Astrocyte of the hippocampus (primary cell): ENCODE measurements around the gene POU2AF2.
"Not testable (repeated sequence)": the region's sequence is repeated elsewhere in the genome, so short reads cannot be mapped to it uniquely, and the experiment has no call there.

ENCODE experiments used
- DNase-seq: peaks from one replicate; pipeline ENCODE4 v3.0.0; 2011; ENCODE audit warnings: low read depth, low spot score

Gene POU2AF2

DNA sequence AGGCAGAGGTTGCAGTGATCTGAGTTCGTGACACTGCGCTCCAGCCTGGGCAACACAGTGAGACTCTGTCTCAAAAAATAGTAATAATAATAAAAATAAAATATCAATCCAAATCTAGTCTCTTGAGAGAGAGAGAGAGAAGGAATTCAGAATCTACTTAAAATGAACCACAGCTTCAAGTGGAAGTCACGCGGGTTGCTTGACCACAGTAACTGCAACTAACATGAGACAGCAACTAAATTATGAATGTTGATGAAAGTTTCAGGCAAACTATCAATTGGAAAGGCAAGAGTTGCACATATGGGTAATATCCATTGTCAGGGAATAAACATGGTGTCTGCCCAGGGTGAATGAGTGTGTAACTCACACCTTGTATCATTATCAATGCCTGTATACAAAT is 12.5 kb downstream of the POU2AF2 start:
- no peak for DNase-seq

DNA sequence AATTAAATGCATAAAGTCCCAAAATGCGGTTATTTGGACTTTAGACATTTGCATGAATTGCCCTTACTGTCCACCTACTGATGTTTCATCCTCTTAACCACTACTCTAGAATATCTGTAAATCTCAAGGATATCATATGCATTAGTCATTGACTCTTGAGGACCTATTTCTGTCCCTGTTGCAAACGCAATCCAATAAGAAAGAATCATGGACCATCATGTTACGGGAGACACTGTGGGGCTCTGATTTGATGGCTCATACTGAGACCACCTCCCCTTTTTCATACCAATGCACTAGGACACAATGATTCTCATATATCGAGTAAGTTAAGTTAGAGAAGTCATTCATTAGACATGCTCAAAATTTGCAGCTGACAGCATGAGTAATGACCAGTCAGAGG is 14.4 kb downstream of the POU2AF2 start:
- DNase-seq = no peak

DNA sequence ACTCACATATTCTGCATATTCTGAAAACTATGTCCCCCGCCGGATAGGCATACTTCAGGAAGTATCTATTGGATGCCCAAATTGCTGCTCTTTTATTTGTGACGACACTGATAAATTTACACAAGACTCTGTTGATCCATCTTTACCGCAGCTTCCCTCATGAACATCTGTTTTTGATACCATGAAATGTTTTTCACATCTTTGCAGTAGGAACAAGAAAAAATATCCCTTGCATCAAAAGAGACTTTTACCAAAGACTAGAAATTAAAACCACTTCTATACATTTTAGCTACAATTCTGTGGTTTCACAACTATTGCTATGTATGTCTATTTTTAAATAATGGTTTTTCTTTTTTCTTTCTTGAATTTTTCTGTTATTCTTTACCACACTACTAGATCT is 15.3 kb downstream of the POU2AF2 start:
- no peak for DNase-seq

DNA sequence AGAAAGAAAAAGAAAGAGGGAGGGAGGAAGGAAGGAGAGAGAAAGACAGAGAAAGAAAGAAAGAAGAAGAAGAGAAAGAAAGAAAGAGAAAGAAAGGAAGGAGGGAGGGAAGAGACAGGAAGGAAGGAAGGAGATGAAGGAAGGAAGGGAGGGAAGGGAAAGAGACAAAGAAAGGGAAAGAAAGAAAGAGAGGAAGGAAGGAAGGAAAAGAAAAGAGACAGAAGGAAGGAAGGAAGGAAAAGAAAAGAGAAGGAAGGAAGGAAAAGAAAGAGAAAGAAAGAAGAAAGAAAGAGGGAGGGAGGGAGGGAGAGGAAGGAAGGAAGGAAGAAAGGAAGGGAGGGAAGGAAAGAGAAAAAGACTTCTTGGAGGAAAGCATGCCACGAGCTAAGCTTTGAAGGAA is 19.1 kb downstream of the POU2AF2 start:
- no peak for DNase-seq

DNA sequence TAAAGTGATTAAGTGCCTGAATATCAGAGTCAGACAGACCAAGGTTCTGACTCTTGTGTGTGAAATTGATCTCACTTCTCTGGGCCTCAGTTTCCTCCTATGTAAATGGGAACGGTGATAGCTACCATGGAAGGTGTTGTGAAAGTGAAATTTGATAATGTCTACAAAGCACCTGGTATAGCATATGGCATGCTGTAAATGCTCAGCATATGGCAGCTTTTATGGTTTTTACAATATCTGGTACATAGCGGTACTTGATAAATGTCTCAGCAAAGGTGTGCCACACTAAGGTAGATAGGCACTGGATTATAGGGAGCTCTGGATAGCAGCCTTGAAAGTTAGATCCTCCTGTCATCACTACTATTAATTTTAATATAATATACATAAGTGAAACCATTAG is 19.9 kb downstream of the POU2AF2 start:
- DNase-seq = no peak

DNA sequence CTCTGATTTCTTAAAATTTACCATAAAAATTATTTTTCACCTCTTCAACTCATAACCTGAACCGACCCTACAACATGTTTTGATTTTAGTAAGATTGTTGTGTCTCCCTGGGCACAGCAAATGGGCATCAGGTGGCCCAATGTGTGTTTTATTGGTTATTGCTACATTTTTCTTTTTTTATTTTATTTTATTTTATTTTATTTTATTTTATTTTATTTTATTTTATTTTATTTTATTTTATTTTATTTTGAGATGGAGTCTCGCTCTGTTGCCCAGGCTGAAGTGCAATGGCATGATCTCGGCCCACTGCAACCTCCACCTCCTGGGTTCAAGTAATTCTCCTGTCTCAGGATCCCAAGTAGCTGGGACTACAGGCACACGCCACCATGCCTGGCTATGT is 22.8 kb downstream of the POU2AF2 start:
- DNase-seq = not testable (repeated sequence)

DNA sequence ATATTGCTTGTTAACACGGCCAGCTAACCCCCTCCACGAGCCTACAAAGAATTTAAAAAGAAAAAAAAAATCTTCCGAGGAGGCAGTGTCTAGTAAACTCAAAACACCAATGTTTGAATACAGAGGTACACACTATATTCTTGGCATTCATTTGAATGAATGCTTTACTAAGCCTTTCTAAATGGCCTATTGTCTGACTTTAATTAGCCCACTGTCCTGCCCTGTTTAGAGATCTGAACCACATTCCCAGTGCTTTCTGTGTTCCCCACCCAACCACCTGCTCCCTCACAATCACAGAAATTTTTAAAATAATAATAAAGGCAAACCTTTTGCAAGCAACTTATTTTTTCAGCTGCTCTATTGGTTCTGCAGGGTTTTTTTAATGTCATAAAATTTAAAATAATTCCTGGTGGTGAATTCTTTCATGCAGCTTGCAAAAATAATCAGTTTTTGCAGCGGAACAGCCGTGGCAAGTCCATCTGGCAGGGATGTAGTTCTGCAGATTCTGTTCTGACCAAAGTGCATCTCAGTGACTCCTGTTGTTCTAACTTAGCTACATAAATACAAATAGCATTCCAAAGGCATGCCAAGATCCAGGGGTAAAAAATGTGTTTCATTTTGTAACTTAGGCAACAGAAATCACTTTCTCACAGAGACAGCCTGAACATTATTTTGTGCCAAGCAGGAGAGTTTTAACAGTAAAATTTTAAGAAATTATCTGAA is 23.8 kb downstream of the POU2AF2 start:
- DNase-seq = no peak

DNA sequence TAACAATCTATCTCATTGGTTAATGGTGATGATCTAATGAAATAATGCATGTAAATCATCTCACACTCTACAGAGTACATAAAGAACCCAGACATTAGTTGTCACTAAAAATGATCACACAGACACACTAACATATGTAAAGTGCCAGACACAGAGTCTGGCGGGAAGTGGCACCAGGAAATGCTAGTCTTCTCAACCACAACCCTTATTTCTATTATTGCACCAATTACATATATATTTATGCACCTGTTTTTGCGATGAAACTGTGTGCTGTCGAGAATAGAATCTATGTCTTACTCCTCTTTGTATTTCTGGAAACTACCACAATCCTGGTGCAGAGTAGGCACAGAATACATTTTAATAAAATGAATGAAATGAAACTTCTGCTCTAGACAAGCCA is 26.9 kb downstream of the POU2AF2 start:
- DNase-seq = no peak

DNA sequence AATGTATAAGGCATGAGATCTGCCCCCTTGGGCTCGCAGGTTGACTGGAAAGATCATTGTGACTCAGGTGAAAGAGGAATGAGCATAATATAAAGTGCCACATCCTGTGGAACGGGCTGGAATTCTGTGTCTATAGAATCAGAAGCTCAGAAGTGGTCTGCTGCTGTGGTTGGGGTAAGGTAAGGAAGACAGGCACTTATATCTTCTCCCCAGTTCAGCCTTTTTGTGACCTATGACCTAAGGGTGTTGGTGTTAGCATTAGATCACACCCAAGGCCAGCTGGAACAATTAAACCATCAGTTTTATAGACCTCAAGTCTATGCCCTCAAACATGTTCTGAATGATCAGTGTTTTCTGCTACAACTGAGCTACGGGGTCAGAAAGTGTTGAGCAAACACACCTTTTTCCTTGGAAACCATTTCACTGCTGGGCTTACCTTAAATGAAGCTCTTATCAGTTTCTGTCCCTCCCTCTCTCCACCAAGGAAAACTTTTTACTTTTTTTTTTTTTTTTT is 37.1 kb downstream of the POU2AF2 start:
- DNase-seq = no peak

DNA sequence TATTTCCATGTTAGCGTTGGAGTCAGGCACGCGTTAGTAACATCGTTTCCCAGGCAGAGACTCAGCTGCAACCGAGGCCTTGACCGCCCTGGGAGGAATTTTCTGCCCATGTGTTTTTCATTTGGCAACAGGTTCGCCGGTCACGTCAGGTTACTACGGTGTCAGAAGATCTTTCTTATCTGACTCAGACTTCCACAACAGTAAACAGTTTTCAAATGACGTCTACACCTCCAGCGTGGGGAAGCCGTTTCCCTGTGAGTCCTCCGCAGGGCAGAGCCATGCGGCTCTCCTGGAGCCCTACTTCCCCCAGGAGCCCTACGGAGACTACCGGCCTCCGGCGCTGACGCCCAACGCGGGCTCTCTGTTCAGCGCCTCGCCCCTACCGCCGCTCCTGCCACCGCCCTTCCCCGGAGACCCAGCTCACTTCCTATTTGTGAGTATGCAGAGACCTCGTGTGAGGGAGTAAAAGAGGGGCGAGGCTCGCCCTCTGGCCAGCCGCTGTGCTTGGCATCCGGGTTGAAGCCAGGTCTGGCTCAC is 38.5 kb downstream of the POU2AF2 start:
- no peak for DNase-seq

DNA sequence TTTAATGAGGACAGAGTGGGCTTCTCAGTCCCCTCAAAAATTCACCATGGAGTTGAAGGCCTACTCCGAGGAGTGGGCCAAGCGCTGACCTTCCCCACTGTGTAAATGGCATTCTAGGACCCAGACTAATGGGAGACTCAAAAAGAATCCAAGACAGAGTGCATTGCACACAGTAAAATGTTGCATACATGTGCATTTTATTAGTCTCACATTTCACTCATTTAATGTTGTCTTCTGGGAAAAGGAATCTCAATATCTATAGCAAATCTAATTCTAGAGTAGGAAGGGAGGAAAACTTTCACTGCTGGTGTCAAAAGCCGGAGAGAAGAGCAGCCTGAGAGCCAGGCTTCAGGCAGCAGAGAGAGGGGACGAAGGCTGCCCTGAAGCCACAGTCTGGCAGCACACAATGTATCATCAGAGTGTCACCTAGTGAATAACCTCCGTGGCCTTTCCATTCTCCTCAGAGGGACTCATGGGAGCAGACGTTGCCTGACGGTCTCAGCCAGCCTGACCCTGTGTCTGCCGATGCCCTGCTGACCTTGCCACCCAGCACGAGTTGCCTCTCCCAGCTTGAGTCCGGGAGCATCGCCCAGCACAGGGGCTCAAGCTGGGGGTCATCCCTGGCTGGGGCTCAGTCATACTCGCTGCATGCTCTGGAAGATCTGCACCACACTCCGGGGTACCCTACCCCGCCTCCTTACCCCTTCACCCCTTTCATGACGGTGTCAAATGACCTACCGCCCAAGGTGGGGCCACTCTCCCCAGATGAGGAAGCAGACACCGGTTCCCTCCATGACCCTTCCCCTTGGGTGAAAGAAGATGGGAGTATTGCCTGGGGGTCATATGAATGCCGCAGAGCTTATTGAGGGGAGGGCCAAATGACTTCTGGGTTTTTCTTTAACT is 39.9 kb downstream of the POU2AF2 start:
- DNase-seq = no peak

DNA sequence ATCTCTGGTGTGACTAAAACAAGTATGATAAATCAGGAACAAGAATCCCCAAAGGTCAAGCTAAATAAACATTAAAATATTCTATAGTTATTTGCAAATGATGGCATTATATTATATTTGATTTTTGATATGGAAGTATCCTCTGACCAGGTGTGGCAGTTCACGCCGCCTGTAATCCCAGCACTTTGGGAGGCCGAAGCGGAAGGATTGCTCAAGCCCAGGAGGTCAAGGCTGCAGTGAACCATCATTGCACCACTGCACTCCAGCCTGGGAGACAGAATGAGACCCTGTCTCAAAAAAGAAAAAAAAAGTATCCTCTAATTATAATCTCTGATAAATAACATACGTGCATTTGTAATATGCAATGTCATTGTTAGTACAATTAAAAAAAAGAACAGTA is 46.2 kb downstream of the POU2AF2 start:
- no peak for DNase-seq

DNA sequence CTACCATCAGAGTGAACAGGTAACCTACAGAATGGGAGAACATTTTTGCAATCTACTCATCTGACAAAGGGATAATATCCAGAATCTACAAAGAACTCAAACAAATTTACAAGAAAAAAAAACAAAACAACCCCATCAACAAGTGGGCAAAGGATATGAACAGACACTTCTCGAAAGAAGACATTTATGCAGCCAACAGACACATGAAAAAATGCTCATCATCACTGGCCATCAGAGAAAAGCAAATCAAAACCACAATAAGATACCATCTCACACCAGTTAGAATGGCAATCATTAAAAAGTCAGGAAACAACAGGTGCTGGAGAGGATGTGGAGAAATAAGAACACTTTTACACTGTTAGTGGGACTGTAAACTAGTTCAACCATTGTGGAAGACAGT is 46.9 kb downstream of the POU2AF2 start:
- not testable (repeated sequence) for DNase-seq

DNA sequence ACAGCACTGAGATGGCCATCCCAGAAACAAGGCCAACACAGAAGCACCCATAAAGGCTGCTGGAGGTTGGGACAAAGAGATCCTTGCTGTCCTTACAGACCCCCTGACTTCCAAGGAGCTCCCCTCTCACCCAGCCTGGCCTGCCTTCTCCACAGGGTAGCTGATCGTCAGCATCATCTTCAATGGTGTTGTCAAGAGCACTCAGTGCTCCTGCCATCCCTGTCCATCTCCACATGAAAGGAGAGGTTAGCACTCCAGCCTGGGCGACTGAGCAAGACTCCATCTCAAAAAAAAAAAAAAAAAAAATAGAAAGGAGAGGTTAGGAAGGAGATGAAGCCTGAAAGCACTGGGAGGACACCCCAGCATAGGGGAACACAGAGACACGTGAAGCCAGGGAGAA is 50.7 kb downstream of the POU2AF2 start:
- DNase-seq = no peak

DNA sequence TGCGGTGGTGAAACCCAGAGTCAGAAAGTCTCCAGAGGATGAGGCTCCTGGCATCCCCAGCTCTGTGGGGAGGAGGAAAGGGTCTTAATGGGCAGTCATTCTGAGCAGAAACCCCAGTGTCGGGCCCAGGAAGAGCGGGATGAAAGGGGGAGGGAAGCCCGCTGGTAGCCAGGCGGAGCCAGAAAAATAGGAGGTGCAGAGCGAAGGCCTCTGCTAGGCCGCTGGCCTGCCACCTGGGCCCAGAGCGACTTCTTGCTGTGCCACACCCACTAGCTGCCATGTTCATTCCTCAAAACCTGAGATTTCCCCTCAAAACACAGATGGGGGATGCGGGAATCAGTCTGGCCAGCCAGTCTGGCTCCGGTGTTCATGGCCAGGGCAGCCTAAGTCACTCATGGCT is 52.2 kb downstream of the POU2AF2 start:
- DNase-seq = no peak

DNA sequence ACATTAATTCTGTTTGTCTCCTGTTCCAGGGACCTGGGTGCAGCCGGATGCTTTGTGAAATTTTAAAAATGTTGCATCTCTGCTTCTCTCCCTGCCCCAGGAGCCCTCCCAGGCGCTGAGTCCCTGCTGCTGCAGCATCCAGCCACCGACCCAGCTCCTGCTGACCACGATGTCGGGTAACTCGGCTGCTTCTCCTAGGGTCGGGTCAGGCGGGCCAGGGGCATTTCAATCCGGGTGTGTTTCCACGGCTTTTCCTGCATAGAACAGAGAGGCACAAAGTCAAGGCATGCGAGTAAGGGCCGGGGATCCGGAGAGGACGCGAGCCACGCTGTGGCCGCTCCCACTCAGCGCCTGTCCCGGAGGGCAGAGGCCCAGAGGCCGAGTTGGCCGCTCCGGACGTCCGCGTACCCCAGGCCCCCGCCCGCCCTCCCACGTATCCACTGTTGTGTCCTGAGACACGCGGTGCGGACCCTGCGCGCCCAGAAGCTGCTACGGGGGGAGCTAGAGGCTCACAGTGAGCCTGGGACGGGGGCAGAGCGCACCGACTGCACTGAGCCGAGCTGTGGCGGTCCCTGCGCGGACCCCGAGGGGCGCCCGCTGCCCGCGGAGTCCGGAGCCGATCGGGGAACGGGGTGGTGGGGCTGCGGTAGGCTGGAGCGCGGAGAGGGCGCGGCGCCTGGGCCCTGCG is 53.0 kb downstream of the POU2AF2 start, which contains the start of gene POU2AF3:
Gene POU2AF3 (plus strand): TSS at position 134 of the 688 bp plus-strand sequence. CDS start 36 bp downstream, at position 170.
- DNase-seq = peak; percentile 11

DNA sequence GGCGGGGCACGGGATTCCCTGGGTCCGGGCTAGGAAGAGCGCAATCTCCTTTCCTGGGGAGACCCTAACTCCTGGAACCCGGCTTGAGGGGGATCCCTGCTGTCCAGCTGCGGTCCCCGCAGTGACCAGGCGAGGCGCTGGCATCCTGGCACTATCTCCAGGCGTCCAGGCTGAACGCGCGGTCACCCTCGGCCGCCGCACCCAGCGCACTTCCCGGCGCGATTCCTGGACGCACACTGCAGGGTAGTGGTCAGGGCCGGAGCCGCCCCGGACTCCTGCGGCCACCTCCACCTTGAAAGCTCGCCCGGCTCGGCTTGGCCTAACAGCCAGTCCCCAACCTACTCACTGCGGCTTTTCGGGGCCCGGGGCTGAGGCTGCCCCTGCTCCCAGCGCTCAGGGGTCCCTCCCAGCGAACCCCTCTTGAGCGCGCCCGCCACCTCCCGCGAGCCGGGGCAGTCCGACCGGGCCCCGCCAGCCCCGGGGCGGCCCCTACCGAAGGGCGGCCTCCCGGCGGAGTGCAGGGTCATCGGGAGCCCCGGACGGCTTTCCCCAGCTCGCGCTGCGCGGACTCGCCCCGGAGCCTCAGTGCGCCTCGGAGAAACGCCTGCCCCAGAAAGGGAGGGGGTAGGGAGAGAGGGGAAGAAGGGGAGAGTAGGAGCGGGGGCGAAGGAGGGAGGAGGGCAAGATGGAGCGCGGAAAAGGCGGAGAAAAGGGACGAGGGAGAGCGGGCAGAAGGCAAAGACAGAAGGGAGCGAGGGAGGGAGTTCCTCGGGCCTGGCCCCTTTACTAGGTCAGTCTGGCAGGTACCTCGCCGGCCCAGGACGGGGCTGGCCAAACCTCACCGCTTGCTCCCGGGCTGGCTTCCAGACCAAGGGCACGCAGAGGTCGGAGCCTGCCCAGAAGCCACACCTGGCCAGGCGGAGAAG is 53.8 kb downstream of the POU2AF2 start:
- DNase-seq = peak; percentile 76

DNA sequence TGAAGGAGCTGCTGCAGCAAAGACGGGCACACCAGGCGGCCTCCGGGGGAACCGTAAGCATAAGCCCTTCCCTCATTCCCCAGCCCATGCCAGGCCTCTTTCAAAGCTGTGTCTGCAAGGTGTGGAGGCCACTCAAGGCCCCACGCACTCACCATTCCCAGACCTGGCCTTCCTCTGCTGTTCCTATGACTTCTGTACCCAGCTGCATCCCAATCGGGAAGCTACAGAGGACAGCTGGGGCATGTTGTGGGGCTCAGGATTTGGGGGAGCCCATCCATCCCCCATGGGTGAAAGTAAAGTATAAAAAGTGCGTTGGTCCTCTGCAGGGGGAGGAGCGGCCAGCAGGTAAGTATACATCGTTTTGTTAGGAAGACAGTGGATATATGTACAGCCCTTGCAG is 55.0 kb downstream of the POU2AF2 start:
- no peak for DNase-seq

DNA sequence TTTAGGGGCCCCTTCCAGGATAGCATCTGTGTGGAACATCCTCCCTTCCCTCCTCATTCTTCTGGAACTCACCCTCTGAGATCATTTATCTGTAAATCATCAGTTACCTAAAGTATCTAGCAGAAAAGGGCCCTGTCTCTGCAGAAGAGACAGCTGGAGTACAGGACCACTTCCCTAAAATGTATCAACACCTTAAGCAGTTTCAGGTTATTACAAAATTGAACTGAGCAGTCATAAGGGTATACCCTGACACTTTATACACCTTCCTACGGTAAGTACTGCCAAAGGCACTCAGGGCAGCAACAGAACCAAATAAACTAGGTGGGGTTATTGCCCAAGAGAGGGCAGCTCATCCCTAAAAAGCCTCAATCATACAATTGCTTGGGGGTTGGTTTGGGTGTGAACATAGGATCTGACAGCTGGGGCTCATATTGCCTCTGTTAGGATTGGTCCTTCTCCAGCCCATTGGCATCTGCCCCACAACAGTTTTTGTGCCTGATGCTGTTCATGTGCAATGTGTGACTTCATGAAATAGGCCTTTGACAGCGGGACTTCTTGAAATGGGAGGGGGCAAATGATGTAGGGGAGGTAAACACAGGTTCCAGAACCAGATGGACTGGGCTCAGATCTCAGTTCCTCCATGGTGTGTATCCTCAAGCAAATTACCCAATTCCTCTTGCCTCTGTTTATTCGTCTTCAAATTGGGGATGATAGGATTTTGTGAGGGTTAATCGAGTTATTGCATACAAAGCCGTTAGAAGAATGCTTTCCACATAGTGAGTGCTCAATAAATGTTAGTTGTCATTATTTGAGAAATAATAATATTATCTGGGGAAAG is 55.7 kb downstream of the POU2AF2 start:
- DNase-seq = no peak

DNA sequence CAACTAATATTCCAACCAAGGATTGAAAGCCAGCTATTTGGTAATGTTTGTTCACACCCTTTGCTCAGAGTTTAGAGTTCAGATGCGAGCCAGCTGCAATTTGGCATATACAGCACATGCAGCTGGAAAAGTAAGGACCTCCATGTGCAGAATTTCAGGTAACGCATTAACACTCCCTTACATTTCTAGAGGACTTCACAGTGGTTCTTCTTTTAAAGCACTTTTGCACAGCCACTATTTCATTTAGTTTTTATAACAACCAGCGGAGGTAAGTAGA is 56.3 kb downstream of the POU2AF2 start:
- no peak for DNase-seq
